ENCODE measurements around the gene SIRPG.
"Not testable (repeated sequence)": the region's sequence is repeated elsewhere in the genome, so short reads cannot be mapped to it uniquely, and the experiment has no call there.

SIRPG gene

DNA sequence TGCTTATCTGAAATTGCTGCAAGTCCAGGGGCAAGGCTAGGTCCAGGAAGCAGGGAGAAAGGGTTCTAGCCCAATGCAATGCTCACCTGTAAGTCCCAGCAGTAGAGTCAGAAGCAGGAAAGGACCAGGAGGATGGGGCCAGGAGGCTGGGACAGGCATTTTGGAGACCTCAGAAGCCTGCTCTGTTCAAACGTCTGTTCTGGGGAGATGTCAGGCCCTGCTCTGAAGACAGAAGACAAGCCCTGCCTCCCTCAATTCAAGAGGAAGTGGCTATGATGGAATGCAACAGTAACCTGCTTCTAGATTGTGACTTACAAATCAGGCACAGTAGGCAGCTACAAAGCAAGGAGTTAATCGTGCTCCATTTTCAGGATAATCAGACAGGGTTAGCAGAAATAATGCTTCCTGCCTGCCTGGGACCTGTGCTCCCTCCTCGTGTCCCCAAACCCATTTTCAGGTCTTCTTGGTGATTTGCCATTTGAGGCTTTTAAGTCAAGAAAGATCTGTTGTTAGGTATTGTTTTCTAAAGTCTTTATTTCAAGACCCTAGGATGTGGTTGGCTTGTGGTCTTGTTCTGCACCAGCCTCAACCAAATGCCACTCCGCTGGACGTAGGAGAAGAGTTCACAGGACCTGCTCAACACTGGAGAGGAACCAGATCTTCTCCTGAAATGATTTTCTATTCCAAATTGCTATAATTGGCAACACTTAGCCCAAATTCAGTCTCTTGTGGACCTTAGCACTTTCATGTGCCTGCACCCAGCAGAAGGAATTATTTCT lies at the start of gene SIRPG:
Gene SIRPG, minus strand, starts transcription at position 224 of the 779 bp plus-strand sequence. Its CDS starts 65 bp downstream, at position 159.
- DNase-seq (ENCODE audit: low read depth in 2 of 2), result no peak

DNA sequence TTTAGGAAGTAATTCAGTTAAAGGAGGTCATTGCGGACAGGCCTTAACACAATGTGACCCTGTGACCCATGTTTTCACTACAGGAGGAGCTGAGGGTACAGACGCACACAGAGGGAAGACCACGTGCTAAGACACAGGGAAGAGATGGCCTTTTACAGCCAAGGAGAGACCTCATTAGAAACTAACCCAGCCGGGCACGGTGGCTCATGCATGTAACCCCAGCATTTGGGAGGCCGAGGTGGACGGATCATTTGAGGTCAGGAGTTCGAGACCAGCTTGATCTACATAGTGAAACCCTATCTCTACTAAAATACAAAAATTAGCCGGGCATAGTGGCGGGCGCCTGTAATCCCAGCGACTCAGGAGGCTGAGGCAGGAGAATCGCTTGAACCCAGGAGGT lies 49.3 kb upstream of the SIRPG start:
- not testable (repeated sequence) for DNase-seq (ENCODE audit: low read depth in 2 of 2)

DNA sequence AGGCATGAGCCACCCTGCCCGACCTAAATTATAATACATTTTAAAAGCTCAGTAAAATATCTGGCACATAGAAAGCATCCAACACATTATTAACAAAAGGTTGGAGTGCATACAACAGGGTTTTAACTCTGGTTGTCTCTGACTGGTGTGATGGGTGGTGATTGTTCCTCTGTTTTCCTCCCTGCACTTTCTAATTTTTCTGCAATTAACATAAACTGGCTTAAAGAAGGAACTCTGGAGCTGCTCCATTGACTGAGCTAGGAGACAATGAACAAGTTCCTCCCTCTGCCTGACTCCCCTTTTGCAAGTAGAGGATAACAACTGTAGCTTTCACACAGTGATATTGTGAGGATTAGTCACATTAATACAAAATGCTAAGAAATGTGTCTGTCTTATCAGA lies 48.5 kb upstream of the SIRPG start:
- no peak for DNase-seq (ENCODE audit: low read depth in 2 of 2)

- DNase-seq (ENCODE audit: low read depth in 2 of 2), result no peak
These were observed 45.3 kb upstream of the SIRPG start for GRCh38 chr20:1702855-1703254.

- DNase-seq (ENCODE audit: low read depth in 2 of 2), result no peak
These were observed 44.7 kb upstream of the SIRPG start for GRCh38 chr20:1702328-1702727.

- DNase-seq (ENCODE audit: low read depth in 2 of 2), result no peak
These were observed 43.4 kb upstream of the SIRPG start for GRCh38 chr20:1700990-1701389.

DNA sequence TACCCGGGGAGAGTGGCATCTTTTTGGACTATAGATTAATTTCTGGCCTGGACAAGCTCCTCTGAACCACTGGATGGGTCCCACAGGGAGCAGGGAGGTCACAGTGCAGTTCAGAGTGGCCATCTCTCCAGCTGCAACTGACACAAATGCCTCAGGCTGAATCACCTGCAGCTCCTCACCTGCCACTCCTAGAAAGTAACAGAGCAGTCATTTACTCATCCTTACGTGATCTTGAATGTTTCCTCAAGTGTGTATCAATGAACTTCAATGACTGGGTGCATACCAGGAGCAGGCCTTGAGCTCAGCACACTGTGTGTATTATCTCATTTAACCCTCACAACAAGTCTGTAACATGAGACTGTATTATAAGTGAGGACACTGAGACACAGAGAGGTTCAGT lies 40.0 kb upstream of the SIRPG start:
- no peak for DNase-seq (ENCODE audit: low read depth in 2 of 2)

DNA sequence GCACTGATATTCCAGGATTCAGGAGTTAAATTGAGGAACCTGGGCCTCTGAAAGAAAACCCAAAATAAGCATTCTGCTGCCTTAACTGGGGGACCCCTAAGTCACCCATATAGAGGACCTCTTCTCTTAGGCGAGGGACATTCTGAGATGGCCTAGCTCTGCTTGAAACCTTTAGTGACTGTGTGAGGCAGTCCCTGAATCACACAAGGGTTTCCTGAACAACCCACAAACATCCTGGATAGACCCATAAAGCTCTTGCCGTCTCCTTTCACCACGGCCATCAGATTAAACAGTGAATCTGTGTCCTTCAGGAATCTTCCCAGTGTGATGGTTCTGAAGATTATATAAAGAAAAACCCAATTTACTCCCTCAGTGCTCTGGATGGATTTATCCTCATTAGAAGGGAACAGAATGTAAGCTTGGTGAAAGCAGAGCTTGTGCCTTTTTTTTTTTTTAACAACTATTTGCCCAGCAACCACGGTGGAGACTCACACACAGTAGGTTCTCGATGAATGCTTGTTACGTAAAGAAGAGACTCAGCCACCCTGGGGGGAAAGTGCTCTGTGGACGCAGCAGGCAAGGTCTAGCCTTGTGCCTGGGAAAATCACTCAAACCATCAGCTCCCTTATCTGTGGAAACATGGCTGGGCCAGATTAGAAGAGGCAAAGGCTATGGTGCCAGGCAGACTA lies 39.1 kb upstream of the SIRPG start:
- no peak for DNase-seq (ENCODE audit: low read depth in 2 of 2)

GRCh38 chr20:1694672-1695071 lies 37.1 kb upstream of the SIRPG start:
- no peak for DNase-seq (ENCODE audit: low read depth in 2 of 2)

DNA sequence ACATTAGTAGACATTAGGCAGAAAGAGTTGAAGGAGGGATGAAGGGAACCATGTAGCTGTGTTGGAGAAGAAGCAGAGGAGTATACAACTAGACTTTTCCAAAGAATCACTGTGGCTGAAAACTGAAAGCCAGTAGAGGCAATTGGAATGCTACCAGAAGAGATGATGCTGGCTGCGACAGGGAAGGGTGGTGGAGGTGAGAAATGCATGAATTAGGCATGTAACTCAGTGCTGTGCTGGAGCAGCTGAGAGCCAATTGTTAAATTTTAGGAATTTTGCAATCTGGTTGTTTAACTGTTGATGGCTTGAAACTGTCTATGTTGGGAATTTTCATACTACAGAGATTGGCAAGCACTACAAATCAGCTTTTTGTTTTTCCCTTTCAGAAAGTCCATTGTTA lies 35.8 kb upstream of the SIRPG start:
- DNase-seq (ENCODE audit: low read depth in 2 of 2), result no peak

DNA sequence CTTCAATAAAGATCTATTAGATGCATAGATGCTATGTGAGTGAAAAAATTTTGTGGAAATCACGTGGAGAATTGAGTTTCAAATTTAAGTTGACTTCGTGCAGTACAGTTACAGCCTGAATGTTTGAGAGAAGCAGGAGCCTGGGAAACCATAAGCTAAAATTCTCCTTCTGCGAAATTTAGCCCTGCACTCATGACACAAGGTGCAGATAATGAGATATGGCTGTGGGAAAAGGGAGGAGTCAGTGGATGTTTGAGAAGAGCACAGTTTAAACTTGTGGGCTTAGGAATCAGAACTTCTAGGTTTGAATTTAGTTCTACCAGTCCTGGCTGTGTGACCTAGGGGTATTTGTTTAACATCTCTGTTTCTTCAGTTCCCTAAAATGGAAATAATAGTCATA lies 32.1 kb upstream of the SIRPG start:
- no peak for DNase-seq (ENCODE audit: low read depth in 2 of 2)

DNA sequence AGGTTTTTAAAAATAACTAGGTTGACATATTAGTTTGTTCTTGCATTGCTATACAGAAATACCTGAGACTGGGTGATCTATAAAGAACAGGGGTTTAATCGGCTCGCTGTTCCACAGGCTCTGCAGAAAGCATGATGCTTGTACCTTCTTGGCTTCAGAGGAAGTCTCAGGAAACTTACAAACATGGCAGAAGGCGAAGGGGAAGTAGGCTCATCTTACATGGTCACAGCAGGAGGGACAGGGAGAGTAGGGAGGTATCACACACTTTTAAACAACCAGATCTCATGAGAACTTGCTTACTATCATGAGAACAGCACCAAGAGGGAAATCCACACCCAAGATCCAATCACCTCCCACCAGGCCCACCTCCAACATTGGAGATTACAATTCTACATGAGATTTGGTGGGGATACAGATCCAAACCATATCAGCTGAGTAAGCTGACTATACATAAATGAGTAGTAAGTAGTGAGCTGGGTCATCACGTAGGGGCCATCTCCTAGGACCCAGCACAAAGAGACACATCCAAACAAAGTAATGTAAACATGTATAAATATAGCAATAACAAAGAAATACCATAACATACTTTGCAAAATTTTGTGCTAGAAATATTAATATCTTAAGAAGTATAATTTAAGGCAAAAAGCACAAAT lies 31.4 kb upstream of the SIRPG start:
- no peak for DNase-seq (ENCODE audit: low read depth in 2 of 2)

DNA sequence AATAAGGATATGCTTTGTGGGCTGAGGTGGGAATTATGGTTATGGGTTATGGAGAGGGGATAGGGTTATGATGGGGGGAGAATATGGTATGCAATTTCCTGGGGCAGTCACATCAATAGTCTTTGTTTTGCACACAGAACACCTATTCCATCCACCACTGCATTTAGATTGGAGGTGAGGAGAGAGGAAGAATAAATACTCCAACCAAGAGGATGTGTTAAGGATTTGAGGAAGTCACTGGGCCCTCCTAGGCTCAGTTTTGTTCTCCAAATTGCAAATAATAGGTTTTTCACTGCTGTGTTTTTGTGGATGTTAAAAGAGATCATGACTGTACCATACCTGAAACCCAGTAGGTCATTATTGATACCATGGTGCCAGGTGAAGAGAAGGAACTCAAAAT lies 29.5 kb upstream of the SIRPG start:
- no peak for DNase-seq (ENCODE audit: low read depth in 2 of 2)

GRCh38 chr20:1686151-1686748 lies 28.7 kb upstream of the SIRPG start:
- DNase-seq (ENCODE audit: low read depth in 2 of 2), result no peak

GRCh38 chr20:1685304-1686052 lies 27.9 kb upstream of the SIRPG start:
- DNase-seq (ENCODE audit: low read depth in 2 of 2), result no peak

GRCh38 chr20:1684872-1685271 lies 27.3 kb upstream of the SIRPG start:
- no peak for DNase-seq (ENCODE audit: low read depth in 2 of 2)

GRCh38 chr20:1676650-1677049 lies 19.1 kb upstream of the SIRPG start:
- no peak for DNase-seq (ENCODE audit: low read depth in 2 of 2)

- no peak for DNase-seq (ENCODE audit: low read depth in 2 of 2)
These were observed 17.6 kb upstream of the SIRPG start for GRCh38 chr20:1674990-1675780.

- no peak for DNase-seq (ENCODE audit: low read depth in 2 of 2)
These were observed 16.8 kb upstream of the SIRPG start for GRCh38 chr20:1674361-1674760.

- no peak for DNase-seq (ENCODE audit: low read depth in 2 of 2)
These were observed 15.8 kb upstream of the SIRPG start for GRCh38 chr20:1673424-1673823.

DNA sequence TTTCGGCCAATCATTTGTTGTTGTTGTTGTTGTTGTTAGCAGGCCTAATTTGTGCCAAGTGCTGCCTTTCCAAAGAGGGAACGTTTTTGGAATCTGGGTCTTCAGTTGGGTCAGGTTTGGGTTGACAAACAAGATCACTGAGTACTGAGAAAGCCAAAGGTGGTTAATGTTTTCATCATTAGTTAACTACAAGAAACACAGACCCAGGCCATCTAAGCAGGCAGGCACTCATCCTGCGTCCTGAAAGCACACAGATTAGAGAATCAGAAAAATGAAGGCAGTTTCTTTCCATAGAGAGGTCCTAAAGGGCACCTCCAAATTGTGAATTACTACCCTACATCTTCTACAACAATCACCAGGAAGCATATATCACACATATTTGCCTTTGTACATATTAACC lies 15.1 kb upstream of the SIRPG start:
- no peak for DNase-seq (ENCODE audit: low read depth in 2 of 2)
